HCT116 (cell line): Measurements from ENCODE around the gene PNP. TPM values are rescaled to one million over a fixed set of nuclear protein-coding genes. Genes with fewer than 3 reads are reported as not detected.

ENCODE experiments used
- ATAC-seq: fragments of 200-7000 bp; cut with Tn5 transposase; 2 replicates; pipeline ENCODE4 v1.9.1; 2020; ENCODE audit warnings: mild to moderate bottlenecking, moderate library complexity
- BruUV-seq: library from RNA; stranded (reverse); fragments of 400-500 nt; replicated peaks from 2 replicates; lab custom pipeline; 2021; lab: Mats Ljungman, UMichigan
- CTCF ChIA-PET: fragments of 300-600 bp; sonication (Branson Sonifier 250); formaldehyde crosslinking; loops from one replicate; lab custom pipeline; 2021; ENCODE audit warnings: antibody characterized with exemption; lab: Charles Lee
- POLR2A ChIA-PET: fragments of 300-600, 350-600 bp; sonication (Branson Sonifier 250); formaldehyde crosslinking; loops from one replicate; lab custom pipeline; 2021; ENCODE audit warnings: antibody characterized with exemption; lab: Charles Lee
- RAD21 ChIA-PET, 2 experiments: fragments of 300-600 bp; sonication (Branson Sonifier 250); formaldehyde crosslinking; loops; one replicate each; lab custom pipeline; 2023; ENCODE audit warnings: low total read pairs in 2 of 2; ENCODE audit not compliant: uncharacterized antibody in 2 of 2, unreplicated experiment in 2 of 2, low non-redundant PET in 1 of 2; lab: Charles Lee
- DNase-seq: peaks from one replicate; pipeline ENCODE4 v3.0.0-alpha.2; 2010; ENCODE audit warnings: low read depth, low spot score
- H2AFZ ChIP-seq: fragments of 200-600 bp; shearing (Covaris generic), sonication (generic); 2 replicates; pipeline ENCODE4 v1.6.1; 2017; ENCODE audit warnings: low read depth, mixed run types, mixed read lengths, antibody characterized with exemption, low read length; ENCODE audit not compliant: poor library complexity, severe bottlenecking
- H3K27ac ChIP-seq: 2 replicates; pipeline ENCODE4 v1.5.1; 2012; ENCODE audit warnings: low read depth, low read length
- H3K27me3 ChIP-seq: fragments of 200-600 bp; sonication (generic); 2 replicates; pipeline ENCODE4 v1.6.1; 2016; ENCODE audit warnings: mixed run types, low read length, mixed read lengths; ENCODE audit not compliant: insufficient read depth
- H3K36me3 ChIP-seq, 2 experiments: fragments of 200-500 bp in 1 of 2; fragments of 200-600 bp in 1 of 2; sonication (Bioruptor generic) in 1 of 2; sonication (generic) in 1 of 2; 2 replicates each; pipeline versions ENCODE4 v1.5.1 to v1.6.1; 2014 to 2016; ENCODE audit warnings: low read length in 2 of 2, inconsistent platforms in 1 of 2, mixed read lengths in 1 of 2, mixed run types in 1 of 2; ENCODE audit not compliant: insufficient read depth in 2 of 2, control insufficient read depth in 1 of 2
- H3K4me1 ChIP-seq, 2 experiments: fragments of 200-600 bp in 1 of 2; sonication (generic) in 1 of 2; 2 replicates each; pipeline versions ENCODE4 v1.5.1 to v1.6.1; 2012 to 2017; ENCODE audit warnings: low read length in 2 of 2, inconsistent platforms in 1 of 2, mild to moderate bottlenecking in 1 of 2, mixed read lengths in 1 of 2, mixed run types in 1 of 2, moderate library complexity in 1 of 2; ENCODE audit not compliant: insufficient read depth in 2 of 2, control insufficient read depth in 1 of 2
- H3K4me2 ChIP-seq: fragments of 200-600 bp; sonication (generic); 2 replicates; pipeline ENCODE4 v1.6.1; 2017; ENCODE audit warnings: mixed run types, low read length, mixed read lengths
- H3K4me3 ChIP-seq, 2 experiments: fragments of 200-600 bp in 1 of 2; sonication (generic) in 1 of 2; replicated peaks in 1 of 2; 2 replicates each; pipeline ENCODE4 v1.5.1; 2011 to 2016; ENCODE audit warnings: low read length in 2 of 2, control low read depth in 1 of 2, low read depth in 1 of 2, mild to moderate bottlenecking in 1 of 2, mixed read lengths in 1 of 2, mixed run types in 1 of 2
- H3K79me2 ChIP-seq: fragments of 200-600 bp; sonication (generic); 2 replicates; pipeline ENCODE4 v1.6.1; 2017; ENCODE audit warnings: mild to moderate bottlenecking, mixed run types, low read length, moderate library complexity, mixed read lengths; ENCODE audit not compliant: insufficient read depth
- H3K9ac ChIP-seq: fragments of 200-600 bp; sonication (generic); 2 replicates; pipeline ENCODE4 v1.6.1; 2016; ENCODE audit warnings: low read length, mixed read lengths
- H3K9me2 ChIP-seq: fragments of 200-600 bp; sonication (generic), shearing (Covaris generic); 2 replicates; pipeline ENCODE4 v1.6.1; 2017; ENCODE audit warnings: mixed run types, mild to moderate bottlenecking, moderate library complexity; ENCODE audit not compliant: insufficient read depth
- H3K9me3 ChIP-seq, 2 experiments: fragments of 200-500 bp in 1 of 2; fragments of 200-600 bp in 1 of 2; sonication (Bioruptor generic) in 1 of 2; sonication (generic) in 1 of 2; 2 replicates each; pipeline ENCODE4 v1.6.1; 2014 to 2017; ENCODE audit warnings: low read length in 2 of 2, mixed read lengths in 2 of 2, inconsistent platforms in 1 of 2, low read depth in 1 of 2, mild to moderate bottlenecking in 1 of 2, mixed run types in 1 of 2, moderate library complexity in 1 of 2; ENCODE audit not compliant: control insufficient read depth in 1 of 2, insufficient read depth in 1 of 2
- H4K20me1 ChIP-seq: fragments of 200-600 bp; sonication (generic), shearing (Covaris generic); 2 replicates; pipeline ENCODE4 v1.6.1; 2017; ENCODE audit warnings: mixed run types, mild to moderate bottlenecking, moderate library complexity; ENCODE audit not compliant: insufficient read depth
- CEBPB ChIP-seq: IDR thresholded peaks from 2 replicates; pipeline ENCODE4 v1.6.1; 2012; ENCODE audit warnings: low read depth
- EZH2 ChIP-seq: fragments of 200-600 bp; sonication (generic); IDR thresholded peaks from 2 replicates; pipeline ENCODE4 v1.6.1; 2017; ENCODE audit warnings: antibody characterized with exemption, mixed run types
- EZH2phosphoT487 ChIP-seq: fragments of 200-600 bp; IDR thresholded peaks from 2 replicates; pipeline ENCODE4 v1.6.1; 2018; ENCODE audit warnings: antibody characterized with exemption, borderline replicate concordance
- intact Hi-C: fragments of 100-400 bp; cut with micrococcal nuclease; formaldehyde crosslinking; loops from 2 replicates; pipeline ENCODE4 v1.10.0; 2022
- total RNA-seq: library from RNA; stranded (reverse); gene quantifications from one replicate; pipeline ENCODE4 v1.2.1, GENCODE V29; 2021; ENCODE audit not compliant: unreplicated experiment
- TF ChIP-seq, protein P1 (sequence below): IDR thresholded peaks from 2 replicates; pipeline ENCODE4 v1.6.1; 2012
- TF ChIP-seq, protein P2 (sequence below): IDR thresholded peaks from 2 replicates; pipeline ENCODE4 v1.6.1; 2012; ENCODE audit warnings: low read depth
- TF ChIP-seq, protein P3 (sequence below): IDR thresholded peaks from 2 replicates; pipeline ENCODE4 v1.6.1; 2011; ENCODE audit warnings: mild to moderate bottlenecking, low read length, moderate library complexity; ENCODE audit not compliant: insufficient replicate concordance; ENCODE audit errors: extremely low read depth

PNP gene
- total RNA-seq, 1 experiment from 2014 or later: 63.0 TPM

DNA sequence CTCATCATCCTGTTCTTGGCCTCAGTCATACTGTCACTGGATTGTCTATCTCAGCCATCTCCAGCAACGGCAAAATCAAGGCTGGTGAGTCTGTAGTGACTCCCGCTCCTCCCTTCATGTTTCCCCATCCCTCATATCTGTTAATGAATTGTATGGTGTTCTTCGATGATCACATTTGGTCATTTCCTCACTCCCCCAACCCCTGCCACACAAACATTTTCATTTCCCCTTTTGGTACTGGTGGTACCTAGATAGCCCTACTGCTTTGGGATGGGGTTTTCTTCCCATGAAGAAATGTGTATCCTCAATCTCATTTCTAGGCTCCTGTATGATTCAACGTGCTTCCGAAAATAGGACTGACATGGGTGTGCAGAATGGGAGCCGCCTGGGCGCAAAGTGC lies 30.5 kb upstream of the PNP start:
- ChIA-PET CTCF (no interaction called here), POLR2A (no interaction called here), RAD21 (no interaction called here)
- DNase-seq: no peak
- BruUV-seq: no TSS peak
- ATAC-seq: no peak
- no peak overlapping the region for H3K4me2 ChIP-seq
- H3K36me3 ChIP-seq: no peaks in the 10 kb centered on the region
- no peak overlapping the region for H2AFZ ChIP-seq
- no peak overlapping the region for H3K4me3 ChIP-seq
- H3K9me2 ChIP-seq: no peaks in the 10 kb centered on the region
- peaks cover 7 to 17% of the 10 kb centered on the region in 2 experiments for H3K4me1 ChIP-seq
- no peak overlapping the region for H3K27ac ChIP-seq
- H3K9ac ChIP-seq: no peak overlapping the region
- no peaks in the 10 kb centered on the region for H3K79me2 ChIP-seq
- intact Hi-C loops: no loop called here
- TF ChIP-seq CEBPB (no peak), EZH2phosphoT487 (no peak), EZH2 (no peak)
- TF ChIP-seq, protein P1, sequence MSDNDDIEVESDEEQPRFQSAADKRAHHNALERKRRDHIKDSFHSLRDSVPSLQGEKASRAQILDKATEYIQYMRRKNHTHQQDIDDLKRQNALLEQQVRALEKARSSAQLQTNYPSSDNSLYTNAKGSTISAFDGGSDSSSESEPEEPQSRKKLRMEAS: no peak
- TF ChIP-seq, protein P2, sequence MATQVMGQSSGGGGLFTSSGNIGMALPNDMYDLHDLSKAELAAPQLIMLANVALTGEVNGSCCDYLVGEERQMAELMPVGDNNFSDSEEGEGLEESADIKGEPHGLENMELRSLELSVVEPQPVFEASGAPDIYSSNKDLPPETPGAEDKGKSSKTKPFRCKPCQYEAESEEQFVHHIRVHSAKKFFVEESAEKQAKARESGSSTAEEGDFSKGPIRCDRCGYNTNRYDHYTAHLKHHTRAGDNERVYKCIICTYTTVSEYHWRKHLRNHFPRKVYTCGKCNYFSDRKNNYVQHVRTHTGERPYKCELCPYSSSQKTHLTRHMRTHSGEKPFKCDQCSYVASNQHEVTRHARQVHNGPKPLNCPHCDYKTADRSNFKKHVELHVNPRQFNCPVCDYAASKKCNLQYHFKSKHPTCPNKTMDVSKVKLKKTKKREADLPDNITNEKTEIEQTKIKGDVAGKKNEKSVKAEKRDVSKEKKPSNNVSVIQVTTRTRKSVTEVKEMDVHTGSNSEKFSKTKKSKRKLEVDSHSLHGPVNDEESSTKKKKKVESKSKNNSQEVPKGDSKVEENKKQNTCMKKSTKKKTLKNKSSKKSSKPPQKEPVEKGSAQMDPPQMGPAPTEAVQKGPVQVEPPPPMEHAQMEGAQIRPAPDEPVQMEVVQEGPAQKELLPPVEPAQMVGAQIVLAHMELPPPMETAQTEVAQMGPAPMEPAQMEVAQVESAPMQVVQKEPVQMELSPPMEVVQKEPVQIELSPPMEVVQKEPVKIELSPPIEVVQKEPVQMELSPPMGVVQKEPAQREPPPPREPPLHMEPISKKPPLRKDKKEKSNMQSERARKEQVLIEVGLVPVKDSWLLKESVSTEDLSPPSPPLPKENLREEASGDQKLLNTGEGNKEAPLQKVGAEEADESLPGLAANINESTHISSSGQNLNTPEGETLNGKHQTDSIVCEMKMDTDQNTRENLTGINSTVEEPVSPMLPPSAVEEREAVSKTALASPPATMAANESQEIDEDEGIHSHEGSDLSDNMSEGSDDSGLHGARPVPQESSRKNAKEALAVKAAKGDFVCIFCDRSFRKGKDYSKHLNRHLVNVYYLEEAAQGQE: no peak
- TF ChIP-seq, protein P3, sequence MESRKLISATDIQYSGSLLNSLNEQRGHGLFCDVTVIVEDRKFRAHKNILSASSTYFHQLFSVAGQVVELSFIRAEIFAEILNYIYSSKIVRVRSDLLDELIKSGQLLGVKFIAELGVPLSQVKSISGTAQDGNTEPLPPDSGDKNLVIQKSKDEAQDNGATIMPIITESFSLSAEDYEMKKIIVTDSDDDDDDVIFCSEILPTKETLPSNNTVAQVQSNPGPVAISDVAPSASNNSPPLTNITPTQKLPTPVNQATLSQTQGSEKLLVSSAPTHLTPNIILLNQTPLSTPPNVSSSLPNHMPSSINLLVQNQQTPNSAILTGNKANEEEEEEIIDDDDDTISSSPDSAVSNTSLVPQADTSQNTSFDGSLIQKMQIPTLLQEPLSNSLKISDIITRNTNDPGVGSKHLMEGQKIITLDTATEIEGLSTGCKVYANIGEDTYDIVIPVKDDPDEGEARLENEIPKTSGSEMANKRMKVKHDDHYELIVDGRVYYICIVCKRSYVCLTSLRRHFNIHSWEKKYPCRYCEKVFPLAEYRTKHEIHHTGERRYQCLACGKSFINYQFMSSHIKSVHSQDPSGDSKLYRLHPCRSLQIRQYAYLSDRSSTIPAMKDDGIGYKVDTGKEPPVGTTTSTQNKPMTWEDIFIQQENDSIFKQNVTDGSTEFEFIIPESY: no peak
- H3K27me3 ChIP-seq: no peaks in the 10 kb centered on the region
- no peaks in the 10 kb centered on the region for H3K9me3 ChIP-seq
- no peaks in the 10 kb centered on the region for H4K20me1 ChIP-seq
